GM23338 (cell line): ENCODE results near the gene OR2B6. TPM values are rescaled to one million over a fixed set of nuclear protein-coding genes. Genes with fewer than 3 reads are reported as not detected.

Experiments used
- ATAC-seq: fragments of 200-7000 bp; cut with Tn5 transposase; 3 replicates; pipeline ENCODE4 v1.9.1; 2020
- DNase-seq: peaks from one replicate; pipeline ENCODE4 v3.0.0-alpha.2; 2015; ENCODE audit warnings: low spot score
- H2AFZ ChIP-seq: fragments of 200-600 bp; sonication (generic); 2 replicates; pipeline ENCODE4 v1.8.0; 2016; ENCODE audit warnings: antibody characterized with exemption, mild to moderate bottlenecking, moderate library complexity
- H3F3A ChIP-seq: fragments of 200-600 bp; sonication (generic); replicated peaks from 2 replicates; pipeline ENCODE4 v1.8.0; 2017; ENCODE audit warnings: antibody characterized with exemption, mixed run types, low read depth
- H3K27ac ChIP-seq: fragments of 200-600 bp; sonication (generic); 2 replicates; pipeline ENCODE4 v1.6.1; 2016; ENCODE audit warnings: low read depth
- H3K27me3 ChIP-seq: fragments of 200-600 bp; sonication (generic); 2 replicates; pipeline ENCODE4 v1.8.0; 2016; ENCODE audit warnings: mild to moderate bottlenecking, mixed run types, moderate library complexity; ENCODE audit not compliant: insufficient read depth
- H3K36me3 ChIP-seq: fragments of 200-600 bp; sonication (generic); 2 replicates; pipeline ENCODE4 v1.8.0; 2016; ENCODE audit warnings: mild to moderate bottlenecking; ENCODE audit not compliant: insufficient read depth
- H3K4me1 ChIP-seq: fragments of 200-600 bp; sonication (generic); 2 replicates; pipeline ENCODE4 v1.8.0; 2016; ENCODE audit warnings: mild to moderate bottlenecking, moderate library complexity; ENCODE audit not compliant: insufficient read depth
- H3K4me2 ChIP-seq: fragments of 200-600 bp; sonication (generic); 2 replicates; pipeline ENCODE4 v1.7.1; 2017; ENCODE audit warnings: mixed run types
- H3K4me3 ChIP-seq: fragments of 200-600 bp; sonication (generic); 2 replicates; pipeline ENCODE4 v1.6.1; 2016; ENCODE audit warnings: mixed run types
- H3K79me2 ChIP-seq: fragments of 200-600 bp; sonication (generic); replicated peaks from 2 replicates; pipeline ENCODE4 v1.8.0; 2017; ENCODE audit warnings: mild to moderate bottlenecking; ENCODE audit not compliant: insufficient read depth
- H3K9me2 ChIP-seq: fragments of 200-600 bp; sonication (generic); 2 replicates; pipeline ENCODE4 v1.8.0; 2017; ENCODE audit not compliant: insufficient read depth
- H4K20me1 ChIP-seq: fragments of 200-600 bp; sonication (generic); replicated peaks from 2 replicates; pipeline ENCODE4 v1.8.0; 2017; ENCODE audit warnings: mild to moderate bottlenecking; ENCODE audit not compliant: insufficient read depth
- H3K27ac Mint-ChIP-seq: 2 replicates; pipeline ENCODE4 v1.8.0; 2020; ENCODE audit warnings: inconsistent platforms, mild to moderate bottlenecking, moderate library complexity, mixed read lengths
- H3K27me3 Mint-ChIP-seq: 3 replicates; pipeline ENCODE4 v1.8.0; 2022; ENCODE audit warnings: low read depth, mild to moderate bottlenecking, moderate library complexity, mixed read lengths, inconsistent platforms; ENCODE audit not compliant: insufficient read depth, poor library complexity
- H3K36me3 Mint-ChIP-seq: 3 replicates; pipeline ENCODE4 v1.8.0; 2021; ENCODE audit warnings: low read depth, mild to moderate bottlenecking, inconsistent platforms, moderate library complexity, mixed read lengths
- H3K4me1 Mint-ChIP-seq: 3 replicates; pipeline ENCODE4 v1.8.0; 2020; ENCODE audit warnings: mild to moderate bottlenecking, inconsistent platforms, mixed read lengths
- H3K4me3 Mint-ChIP-seq: 3 replicates; pipeline ENCODE4 v1.8.0; 2021; ENCODE audit warnings: moderate library complexity, mild to moderate bottlenecking, inconsistent platforms, mixed read lengths
- H3K9me3 Mint-ChIP-seq: 3 replicates; pipeline ENCODE4 v1.8.0; 2020; ENCODE audit warnings: moderate library complexity, mild to moderate bottlenecking, inconsistent platforms, mixed read lengths
- CREB1 ChIP-seq: fragments of 250-450 bp; sonication (Bioruptor Pico); IDR thresholded peaks from 2 replicates; pipeline ENCODE4 v1.5.0; 2020; ENCODE audit warnings: low read depth, mild to moderate bottlenecking, moderate library complexity
- CTCF ChIP-seq, 2 experiments: fragments of 200-600 bp in 1 of 2; sonication (generic) in 1 of 2; conservative IDR thresholded peaks; 2 replicates each; pipeline versions ENCODE4 v1.5.1 to v1.6.1; 2016 to 2017; ENCODE audit warnings: antibody characterized with exemption in 2 of 2, low read depth in 2 of 2, mild to moderate bottlenecking in 2 of 2, moderate library complexity in 1 of 2
- NANOG ChIP-seq: IDR thresholded peaks from 2 replicates; pipeline ENCODE4 v1.6.1; 2016; ENCODE audit warnings: antibody characterized with exemption, borderline replicate concordance
- POLR2AphosphoS5 ChIP-seq: IDR thresholded peaks from 2 replicates; pipeline ENCODE4 v1.6.1; 2016; ENCODE audit warnings: antibody characterized with exemption, low read depth
- STAT1 ChIP-seq: IDR thresholded peaks from one replicate; pipeline ENCODE4 v1.6.1; 2016; ENCODE audit warnings: antibody characterized with exemption; ENCODE audit not compliant: unreplicated experiment
- ZNF114 ChIP-seq: fragments of 250-450 bp; sonication (Bioruptor Pico); IDR thresholded peaks from 2 replicates; pipeline ENCODE4 v1.5.0; 2020; ENCODE audit warnings: mild to moderate bottlenecking, moderate library complexity
- ZNF331 ChIP-seq: fragments of 250-450 bp; sonication (Bioruptor Pico); IDR thresholded peaks from 2 replicates; pipeline ENCODE4 v1.5.0; 2020; ENCODE audit warnings: low read depth, mild to moderate bottlenecking, moderate library complexity
- ZNF462 ChIP-seq: fragments of 250-450 bp; sonication (Bioruptor Pico); IDR thresholded peaks from 2 replicates; pipeline ENCODE4 v1.5.0; 2020; ENCODE audit warnings: mild to moderate bottlenecking, moderate library complexity
- polyA plus RNA-seq: library from polyadenylated mRNA; unstranded; fragments of >200 nt; fragmentation: Nextera tagmentation; extraction: Ambion mirVana; gene quantifications from 2 replicates; pipeline ENCODE4 v1.2.1, GENCODE V29; 2016
- total RNA-seq: library from RNA; depleted of rRNA; stranded (reverse); fragments of >200 nt; shearing (Covaris generic); gene quantifications from 2 replicates; pipeline ENCODE4 v1.2.3, GENCODE V29; 2014

Gene OR2B6
- total and polyA plus RNA-seq, 2 experiments from 2014 or later, result 0.45 TPM; not detected in 1

- TF ChIP-seq ZNF462 (CRISPR knock-in tag) (no peak), CTCF (conservative IDR thresholded peaks at IDR 0.05; ENCODE audit: low read depth in 2 of 2) (no peak), STAT1 (no peak), ZNF331 (CRISPR knock-in tag) (no peak), ZNF114 (CRISPR knock-in tag) (no peak), CREB1 (CRISPR knock-in tag) (no peak)
Measured at GRCh38 chr6:28000351-28001045, 43.5 kb downstream of the OR2B6 start (continued).

- Histone ChIP-seq H2AFZ (peak overlapping the region; percentile 45; the same call in 1 of the 2 replicates), H3K4me3 (no peak overlapping the region), H3K27me3 (no peaks in the 10 kb centered on the region), H3K36me3 (no peaks in the 10 kb centered on the region), H3F3A (no peaks in the 10 kb centered on the region), H3K4me1 (peaks cover 26% of the 10 kb centered on the region), H3K79me2 (no peaks in the 10 kb centered on the region), H4K20me1 (no peaks in the 10 kb centered on the region), H3K27ac (no peak overlapping the region), H3K9me2 (peaks cover 5% of the 10 kb centered on the region; the same call in 1 of the 2 replicates), H3K4me2 (no peak overlapping the region)
- no peaks in the 10 kb centered on the region; the same call in 2 of the 3 replicates for H3K9me3 Mint-ChIP-seq
- peaks cover 42% of the 10 kb centered on the region for H3K4me1 Mint-ChIP-seq
- H3K27ac Mint-ChIP-seq, result no peak overlapping the region
- no peak for DNase-seq
- no peak for ATAC-seq
- H3K4me3 Mint-ChIP-seq, result no peak overlapping the region
- peaks cover 9% of the 10 kb centered on the region for H3K27me3 Mint-ChIP-seq
- TF ChIP-seq POLR2AphosphoS5, result no peak
- no peak for TF ChIP-seq CTCF (conservative IDR thresholded peaks at IDR 0.05; ENCODE audit: low read depth in 2 of 2)
- TF ChIP-seq ZNF331 (CRISPR knock-in tag), result no peak
- no peak for TF ChIP-seq NANOG
- no peak for TF ChIP-seq CREB1 (CRISPR knock-in tag)
- TF ChIP-seq STAT1, result no peak
- H3K36me3 Mint-ChIP-seq, result no peaks in the 10 kb centered on the region
Measured at GRCh38 chr6:28001351-28001750, 44.3 kb downstream of the OR2B6 start.
